ENCODE results near the gene GPR52.
"Not testable (repeated sequence)": the region's sequence is repeated elsewhere in the genome, so short reads cannot be mapped to it uniquely, and the experiment has no call there.

The GPR52 gene, protein sequence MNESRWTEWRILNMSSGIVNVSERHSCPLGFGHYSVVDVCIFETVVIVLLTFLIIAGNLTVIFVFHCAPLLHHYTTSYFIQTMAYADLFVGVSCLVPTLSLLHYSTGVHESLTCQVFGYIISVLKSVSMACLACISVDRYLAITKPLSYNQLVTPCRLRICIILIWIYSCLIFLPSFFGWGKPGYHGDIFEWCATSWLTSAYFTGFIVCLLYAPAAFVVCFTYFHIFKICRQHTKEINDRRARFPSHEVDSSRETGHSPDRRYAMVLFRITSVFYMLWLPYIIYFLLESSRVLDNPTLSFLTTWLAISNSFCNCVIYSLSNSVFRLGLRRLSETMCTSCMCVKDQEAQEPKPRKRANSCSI

DNA sequence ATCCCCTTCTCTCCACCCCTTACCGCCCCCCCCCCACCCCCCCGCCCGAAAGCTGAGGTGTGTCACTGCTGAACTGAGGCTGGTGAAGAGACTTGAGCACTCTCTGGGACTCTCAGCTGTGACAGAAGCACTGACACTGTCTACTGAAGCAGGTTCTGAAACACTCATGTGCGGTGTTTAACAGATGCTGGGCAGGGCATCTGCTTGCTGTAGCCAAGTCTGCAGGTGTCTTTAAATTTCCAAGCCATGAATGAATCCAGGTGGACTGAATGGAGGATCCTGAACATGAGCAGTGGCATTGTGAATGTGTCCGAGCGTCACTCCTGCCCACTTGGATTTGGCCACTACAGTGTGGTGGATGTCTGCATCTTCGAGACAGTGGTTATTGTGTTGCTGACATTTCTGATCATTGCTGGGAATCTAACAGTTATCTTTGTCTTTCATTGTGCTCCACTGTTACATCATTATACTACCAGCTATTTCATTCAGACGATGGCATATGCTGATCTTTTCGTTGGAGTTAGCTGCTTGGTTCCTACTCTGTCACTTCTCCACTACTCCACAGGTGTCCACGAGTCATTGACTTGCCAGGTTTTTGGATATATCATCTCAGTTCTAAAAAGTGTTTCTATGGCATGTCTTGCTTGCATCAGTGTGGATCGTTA lies at the start of gene GPR52:
Gene GPR52, plus strand, starts transcription at position 99 of the 665 bp plus-strand sequence. Its CDS starts 148 bp downstream, at position 247.
- DNase-seq: no peak

DNA sequence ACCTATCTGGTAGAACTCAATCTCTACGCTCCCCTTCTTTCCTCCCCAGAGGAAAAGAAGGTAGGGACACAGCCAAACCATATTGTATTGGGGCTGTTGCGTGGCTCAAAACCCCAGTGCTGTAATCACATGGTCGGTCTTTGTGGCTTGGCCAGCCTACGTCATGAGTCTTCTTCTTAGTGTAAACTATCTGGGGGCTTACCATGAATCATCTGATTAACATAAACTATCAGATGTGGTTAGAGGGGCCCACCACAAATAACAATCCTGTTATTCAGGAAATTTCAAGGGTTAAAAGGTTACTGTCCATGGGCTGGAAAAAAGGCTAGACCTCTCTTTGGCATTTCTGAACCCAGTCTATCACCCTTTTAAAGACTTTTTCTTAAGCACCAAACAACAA lies 49.5 kb upstream of the GPR52 start:
- DNase-seq: no peak

DNA sequence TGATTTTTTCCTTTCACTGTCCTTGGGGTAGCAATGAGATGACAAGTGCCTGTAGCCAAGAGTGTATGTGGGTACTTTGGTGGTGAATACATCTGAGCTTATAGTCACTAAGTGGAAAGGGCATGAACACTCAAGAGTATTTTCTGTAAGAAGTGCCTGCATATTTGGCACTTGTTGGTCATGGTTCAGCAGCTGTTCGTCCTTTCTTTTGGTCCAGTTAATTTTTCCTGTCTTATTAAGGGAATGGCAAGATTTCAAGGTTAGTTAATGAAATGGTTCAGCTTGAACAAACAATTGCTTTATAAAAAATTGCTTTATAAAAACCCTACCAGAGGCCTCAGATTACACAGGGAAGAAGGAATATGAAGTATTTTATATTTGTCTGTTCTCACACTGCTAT lies 48.6 kb upstream of the GPR52 start:
- no peak for DNase-seq

GRCh38 chr1:174401075-174401474 lies 46.7 kb upstream of the GPR52 start:
- DNase-seq: no peak

- DNase-seq: no peak
Measured at GRCh38 chr1:174405219-174405618, 42.5 kb upstream of the GPR52 start.

DNA sequence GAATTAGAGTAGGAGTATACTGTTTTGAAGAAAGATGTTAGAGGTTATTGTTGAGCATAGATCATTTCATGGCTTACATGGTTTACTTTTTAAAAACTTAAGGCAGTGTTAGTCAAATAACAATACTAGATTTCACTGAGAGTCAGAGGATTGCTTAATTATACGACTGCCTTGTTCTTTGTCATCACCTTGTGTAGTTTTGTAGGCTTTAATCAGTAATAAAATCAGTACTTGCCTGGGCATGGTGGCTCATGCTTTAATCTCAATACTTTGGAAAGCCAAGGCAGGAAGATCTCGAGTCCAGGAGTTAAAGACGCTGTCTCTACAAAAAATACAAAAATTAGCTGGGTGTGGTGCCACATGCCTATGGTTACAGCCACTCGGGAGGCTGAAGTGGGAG lies 41.3 kb upstream of the GPR52 start:
- DNase-seq: no peak

DNA sequence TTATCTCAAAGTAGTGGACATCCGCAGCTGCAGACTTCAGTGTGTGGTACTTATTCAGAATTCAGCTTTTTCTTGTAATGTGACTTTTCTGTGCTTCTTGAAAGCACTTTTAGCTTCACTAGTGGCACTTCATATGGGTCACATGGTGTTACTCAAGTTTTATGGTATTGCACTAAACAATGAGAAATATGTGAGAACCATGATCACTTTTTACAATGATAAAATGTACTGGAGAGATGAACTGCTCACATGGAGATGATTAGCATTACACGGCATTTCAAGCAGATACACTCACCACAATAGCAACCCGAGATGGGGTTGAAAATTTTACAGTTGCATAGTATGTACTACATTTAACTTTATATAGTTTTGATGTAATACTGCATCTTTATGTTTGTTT lies 40.1 kb upstream of the GPR52 start:
- DNase-seq: no peak

GRCh38 chr1:174408146-174408545 lies 39.6 kb upstream of the GPR52 start:
- no peak for DNase-seq

DNA sequence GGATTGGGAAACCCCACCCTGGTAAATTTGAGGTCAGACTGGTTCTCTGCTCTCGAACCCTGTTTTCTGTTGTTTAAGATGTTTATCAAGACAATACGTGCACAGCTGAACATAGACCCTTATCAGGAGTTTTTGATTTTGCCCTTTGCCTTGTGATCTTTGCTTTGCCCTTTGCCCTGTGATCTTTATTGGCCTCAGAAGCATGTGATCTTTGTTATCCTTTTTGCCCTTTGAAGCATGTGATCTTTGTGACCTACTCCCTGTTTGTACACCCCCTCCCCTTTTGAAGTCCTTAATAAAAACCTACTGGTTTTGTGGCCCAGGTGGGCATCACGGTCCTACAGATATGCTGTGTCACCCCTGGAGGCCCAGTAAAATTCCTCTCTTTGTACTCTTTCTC lies 38.0 kb upstream of the GPR52 start:
- not testable (repeated sequence) for DNase-seq

- DNase-seq: no peak
Measured at GRCh38 chr1:174413632-174414031, 34.1 kb upstream of the GPR52 start.

GRCh38 chr1:174414203-174414602 lies 33.6 kb upstream of the GPR52 start:
- DNase-seq: no peak

DNA sequence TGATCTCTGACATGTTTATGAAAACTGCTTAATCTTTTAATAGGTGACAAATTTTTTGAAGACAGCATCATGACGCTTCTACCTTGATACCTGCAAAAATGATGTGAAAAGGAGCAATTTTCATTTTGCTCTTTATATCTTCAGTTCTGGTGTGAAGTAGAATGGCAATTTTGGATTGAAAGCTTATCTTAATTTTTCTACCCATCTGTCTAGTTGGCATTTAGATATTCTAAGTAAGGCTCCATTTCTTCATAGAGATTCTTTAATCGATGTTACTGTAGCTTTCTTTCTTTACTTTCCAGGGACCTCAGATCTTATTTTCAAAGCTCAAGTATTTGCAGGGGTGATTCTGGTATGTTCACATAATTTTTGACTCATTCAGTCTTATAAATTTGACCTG lies 32.3 kb upstream of the GPR52 start:
- DNase-seq: no peak

GRCh38 chr1:174417921-174418320 lies 29.8 kb upstream of the GPR52 start:
- DNase-seq: no peak

GRCh38 chr1:174425121-174425520 lies 22.6 kb upstream of the GPR52 start:
- no peak for DNase-seq

DNA sequence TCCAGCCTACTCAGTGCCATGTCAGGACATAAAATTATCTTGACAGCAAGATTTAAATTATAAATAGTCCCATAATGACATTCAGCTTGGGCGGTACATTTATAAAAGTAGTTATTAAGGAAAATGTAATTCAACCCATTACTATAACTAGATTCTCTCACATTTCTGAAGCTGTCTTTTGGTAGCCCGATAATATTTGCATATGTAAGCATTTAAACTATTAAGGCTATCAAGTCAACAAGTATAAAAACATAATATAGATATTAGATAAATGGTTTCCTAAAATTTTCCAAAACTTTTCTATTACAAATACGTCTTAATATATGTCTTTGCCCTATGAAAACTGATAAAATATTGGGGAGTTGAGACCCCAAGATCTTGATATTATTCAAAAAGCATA lies 21.6 kb upstream of the GPR52 start:
- no peak for DNase-seq

- DNase-seq: no peak
Measured at GRCh38 chr1:174428033-174428432, 19.7 kb upstream of the GPR52 start.

DNA sequence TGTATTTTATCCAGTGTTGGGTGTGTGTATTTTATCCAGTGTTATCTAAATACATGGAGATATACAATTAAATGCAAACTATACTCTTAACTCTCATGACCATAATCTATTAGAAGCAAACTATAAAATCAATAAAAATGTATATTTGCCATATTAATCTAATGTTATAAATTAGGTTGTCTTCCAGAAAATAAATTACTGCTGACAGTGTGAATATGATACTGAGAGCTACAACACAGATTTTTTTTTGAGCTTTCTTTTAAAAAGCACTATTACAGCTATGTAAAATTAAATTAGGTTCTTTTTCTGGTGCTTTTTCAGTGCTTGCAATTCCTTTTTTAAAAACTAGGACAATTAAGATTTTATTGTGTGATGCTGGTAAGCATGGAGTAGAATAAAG lies 19.0 kb upstream of the GPR52 start:
- DNase-seq: no peak

DNA sequence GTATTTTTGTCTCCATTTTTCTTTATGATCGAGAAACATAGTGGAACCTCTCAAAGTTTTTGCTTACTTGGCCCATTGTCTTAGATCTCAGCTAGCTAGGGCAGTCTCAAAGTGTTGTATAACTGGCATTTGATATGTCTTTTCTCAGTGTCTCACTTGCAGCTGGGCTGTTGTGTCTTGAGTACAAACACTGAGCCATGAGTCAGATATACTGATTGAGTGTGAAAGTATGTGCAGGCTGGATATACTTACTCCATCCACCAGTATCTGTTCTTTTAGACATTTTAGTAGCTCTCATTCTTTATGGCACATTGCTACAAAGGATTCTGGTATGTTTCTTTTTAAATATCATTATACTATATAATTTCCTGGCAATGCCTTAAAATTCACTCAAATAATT lies 14.3 kb upstream of the GPR52 start:
- DNase-seq: no peak

- no peak for DNase-seq
Measured at GRCh38 chr1:174445351-174445750, 2.4 kb upstream of the GPR52 start.

DNA sequence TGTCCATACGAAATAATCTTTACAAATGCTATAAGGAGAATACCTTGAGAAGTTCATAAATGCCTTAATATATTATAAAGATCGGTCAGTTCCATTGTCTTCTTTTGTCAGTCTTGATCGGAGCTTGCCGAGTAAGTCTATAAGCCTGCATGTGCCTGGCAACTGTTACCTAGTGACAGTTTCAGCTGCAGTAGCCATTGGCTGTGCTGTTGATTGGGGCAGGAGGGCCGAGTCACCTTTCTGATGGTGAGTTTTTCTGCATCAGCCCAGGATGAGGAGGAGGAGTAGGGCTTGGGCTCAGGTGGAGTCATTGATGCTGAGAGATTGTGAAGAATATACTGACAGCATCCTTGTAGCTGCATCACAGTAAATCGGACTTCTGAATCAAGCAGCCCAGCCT lies 1.9 kb upstream of the GPR52 start:
- DNase-seq: no peak

DNA sequence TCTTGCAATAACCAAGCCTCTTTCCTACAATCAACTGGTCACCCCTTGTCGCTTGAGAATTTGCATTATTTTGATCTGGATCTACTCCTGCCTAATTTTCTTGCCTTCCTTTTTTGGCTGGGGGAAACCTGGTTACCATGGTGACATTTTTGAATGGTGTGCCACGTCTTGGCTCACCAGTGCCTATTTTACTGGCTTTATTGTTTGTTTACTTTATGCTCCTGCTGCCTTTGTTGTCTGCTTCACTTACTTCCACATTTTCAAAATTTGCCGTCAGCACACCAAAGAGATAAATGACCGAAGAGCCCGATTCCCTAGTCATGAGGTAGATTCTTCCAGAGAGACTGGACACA lies 743 bp downstream of the GPR52 start:
- DNase-seq: no peak

DNA sequence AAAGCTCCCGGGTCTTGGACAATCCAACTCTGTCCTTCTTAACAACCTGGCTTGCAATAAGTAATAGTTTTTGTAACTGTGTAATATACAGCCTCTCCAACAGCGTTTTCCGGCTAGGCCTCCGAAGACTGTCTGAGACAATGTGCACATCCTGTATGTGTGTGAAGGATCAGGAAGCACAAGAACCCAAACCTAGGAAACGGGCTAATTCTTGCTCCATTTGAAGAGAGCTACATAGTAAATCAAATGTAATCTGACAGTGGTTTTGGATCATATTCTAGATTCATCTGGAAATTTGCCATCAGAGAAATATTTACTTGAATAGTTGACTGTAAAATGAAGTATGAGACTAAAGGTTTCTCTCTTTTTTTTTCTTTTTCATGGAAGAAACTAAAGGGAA lies 1.2 kb downstream of the GPR52 start:
- no peak for DNase-seq

DNA sequence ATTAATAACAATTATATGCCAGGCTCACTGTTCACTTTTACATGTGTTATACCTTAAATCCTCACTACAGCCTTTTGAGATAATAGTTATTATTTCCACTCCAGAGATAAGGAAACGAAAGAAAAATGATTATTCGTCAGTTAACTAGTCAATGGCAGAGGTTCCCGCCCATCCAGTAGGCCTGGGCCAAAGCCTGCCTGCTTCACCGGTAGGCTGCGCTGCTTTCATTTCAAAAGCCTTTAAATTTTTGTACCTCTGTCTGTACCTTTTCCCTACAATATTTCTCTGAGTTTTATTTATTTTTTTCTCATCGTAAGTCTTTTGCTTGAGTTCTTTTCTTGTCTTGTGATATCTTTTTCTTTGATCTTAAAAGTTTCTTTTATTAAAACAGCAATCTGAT lies 3.6 kb downstream of the GPR52 start:
- no peak for DNase-seq

DNA sequence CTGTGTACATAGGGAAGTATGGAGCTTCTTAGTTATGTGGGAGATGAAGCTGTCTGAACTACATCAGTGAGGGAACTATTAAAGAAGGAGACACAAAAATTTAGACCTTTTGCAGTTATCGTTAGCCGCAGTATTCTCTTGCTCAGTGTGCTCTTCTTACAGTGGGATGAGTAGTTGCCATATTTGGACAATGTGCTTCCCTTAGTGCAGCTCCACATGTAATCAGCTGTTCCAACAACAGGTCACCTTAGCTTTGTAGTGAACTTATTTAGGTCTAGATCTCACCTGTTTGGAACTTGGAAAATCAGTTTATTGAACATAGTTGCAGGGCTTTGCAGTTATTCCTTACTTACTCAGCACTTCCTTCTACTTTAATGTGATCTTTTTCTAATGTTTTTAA lies 18.1 kb downstream of the GPR52 start:
- DNase-seq: no peak

- DNase-seq: no peak
Measured at GRCh38 chr1:174466607-174467006, 18.8 kb downstream of the GPR52 start.
